ENCODE results near the gene CORIN.

CORIN gene

DNA sequence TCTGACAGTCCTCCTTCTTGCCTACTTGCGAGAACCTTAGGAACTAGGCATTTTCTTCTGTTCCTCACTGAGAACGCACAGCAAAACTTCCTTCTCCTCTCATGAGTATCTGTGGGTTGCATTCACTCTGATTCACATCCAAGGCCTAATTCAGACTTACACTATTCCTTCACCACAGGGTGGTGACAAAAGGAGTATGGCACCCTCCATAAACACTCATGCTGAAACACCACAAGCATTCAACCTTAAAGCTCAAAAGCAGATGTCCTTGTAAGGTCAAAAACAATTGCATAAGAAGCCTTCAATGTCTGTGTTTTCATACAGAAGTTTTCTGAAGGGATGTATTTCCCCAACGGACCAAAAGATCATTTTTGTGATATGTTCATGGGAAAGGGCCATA, 147.3 kb downstream of the CORIN start:
- no peak for DNase-seq (ENCODE audit: low spot score)

DNA sequence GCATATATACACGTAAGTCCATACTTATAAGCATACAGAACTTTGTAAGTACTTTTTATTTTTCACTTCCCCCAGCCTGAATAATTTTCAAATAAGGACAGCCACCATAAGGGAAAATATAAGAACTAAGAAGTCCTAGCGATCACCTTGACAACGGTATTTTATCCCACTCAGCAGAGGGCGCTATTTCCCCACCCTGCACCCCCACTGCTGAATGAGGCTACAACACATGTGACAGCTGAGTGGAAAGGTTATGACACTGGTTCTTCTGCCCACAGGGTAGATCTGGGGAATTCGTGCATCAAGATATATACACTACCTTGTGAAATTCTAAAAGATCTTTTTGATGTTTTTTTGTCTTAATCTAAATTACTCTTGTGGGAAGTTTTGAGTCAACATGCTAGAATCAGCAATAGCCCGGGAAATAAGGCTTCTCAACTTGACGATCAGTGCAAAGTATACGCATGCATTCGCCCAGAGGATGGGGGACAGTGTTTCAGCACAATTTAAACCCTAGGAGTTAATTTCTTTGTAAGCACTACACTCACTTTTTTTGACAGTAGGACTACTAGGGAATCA, 151.5 kb downstream of the CORIN start:
- DNase-seq (ENCODE audit: low spot score): no peak

DNA sequence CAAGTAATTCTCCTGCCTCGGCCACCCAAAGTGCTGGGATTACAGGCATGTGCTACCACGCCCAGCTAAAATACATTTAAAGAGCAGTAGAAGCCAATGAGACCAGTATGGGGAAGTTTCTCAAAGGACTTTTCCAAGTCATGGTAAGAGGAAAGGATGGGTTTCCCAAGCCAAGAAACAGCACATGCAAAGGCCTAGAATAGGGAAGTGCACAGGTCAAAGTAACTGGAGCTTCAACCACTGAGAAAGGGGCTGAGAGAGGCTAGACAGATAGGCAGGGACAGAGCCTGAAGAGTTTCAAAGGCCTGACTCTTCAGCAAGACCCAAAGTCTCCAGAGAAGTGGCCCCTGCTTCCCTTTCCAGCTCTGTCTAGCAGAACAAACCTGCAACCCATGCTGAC, 162.1 kb downstream of the CORIN start:
- no peak for DNase-seq (ENCODE audit: low spot score)

DNA sequence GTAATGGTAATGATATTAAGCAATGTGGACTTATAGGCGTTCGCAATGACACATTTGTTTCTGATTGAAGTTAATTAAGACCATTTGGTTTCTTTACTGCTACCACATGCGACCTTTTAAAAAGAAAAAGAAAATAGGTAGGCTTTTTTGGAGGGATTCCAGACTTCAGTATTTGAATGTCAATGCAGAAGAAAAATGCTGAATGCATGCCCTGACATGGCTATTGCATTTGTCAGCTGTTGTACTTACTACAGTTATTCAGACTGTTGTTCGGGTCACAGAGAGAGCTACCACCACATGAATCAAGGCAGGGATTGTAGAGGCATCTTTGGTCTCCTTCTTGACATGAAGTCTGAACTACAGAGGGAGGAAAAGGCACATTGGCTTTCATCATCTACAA, 163.7 kb downstream of the CORIN start:
- no peak for DNase-seq (ENCODE audit: low spot score)

DNA sequence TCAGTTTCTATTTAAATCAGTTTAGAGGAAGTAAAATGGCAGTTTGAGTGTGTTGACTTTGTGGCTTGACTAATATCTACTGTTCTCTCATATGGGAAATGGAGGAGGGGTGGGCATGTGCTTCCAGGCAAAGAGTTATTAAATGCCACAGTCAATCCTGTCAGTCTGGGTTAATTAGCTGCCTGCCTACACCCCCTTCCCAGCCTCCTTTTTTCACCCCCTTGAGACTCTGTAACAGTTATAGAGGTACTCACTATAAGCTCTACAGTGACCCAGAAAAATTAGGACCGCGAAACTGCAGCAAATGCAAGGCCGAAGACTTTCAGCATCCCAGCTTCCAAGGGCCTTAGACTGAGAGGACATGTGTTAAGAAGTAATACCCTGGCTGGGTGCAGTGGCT, 165.2 kb downstream of the CORIN start:
- no peak for DNase-seq (ENCODE audit: low spot score)

DNA sequence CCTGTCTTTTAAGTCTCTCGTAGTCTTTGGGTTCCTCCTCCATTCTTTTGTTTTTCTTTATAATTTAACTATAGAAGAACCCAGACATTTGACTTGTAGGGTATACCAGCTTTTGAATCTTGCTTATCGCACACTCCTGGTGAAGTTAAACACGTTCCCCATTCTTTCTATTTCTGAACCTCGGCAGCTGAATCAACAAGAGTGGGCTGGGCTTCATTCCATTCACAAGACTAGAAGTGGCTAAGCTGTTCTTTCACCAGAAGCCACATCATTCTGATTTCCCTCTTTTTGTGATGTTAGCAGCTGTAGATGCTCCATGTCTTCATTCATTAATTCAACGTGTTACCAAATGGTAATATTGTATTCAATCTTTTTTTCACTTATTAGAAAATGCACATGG, 167.9 kb downstream of the CORIN start:
- no peak for DNase-seq (ENCODE audit: low spot score)

DNA sequence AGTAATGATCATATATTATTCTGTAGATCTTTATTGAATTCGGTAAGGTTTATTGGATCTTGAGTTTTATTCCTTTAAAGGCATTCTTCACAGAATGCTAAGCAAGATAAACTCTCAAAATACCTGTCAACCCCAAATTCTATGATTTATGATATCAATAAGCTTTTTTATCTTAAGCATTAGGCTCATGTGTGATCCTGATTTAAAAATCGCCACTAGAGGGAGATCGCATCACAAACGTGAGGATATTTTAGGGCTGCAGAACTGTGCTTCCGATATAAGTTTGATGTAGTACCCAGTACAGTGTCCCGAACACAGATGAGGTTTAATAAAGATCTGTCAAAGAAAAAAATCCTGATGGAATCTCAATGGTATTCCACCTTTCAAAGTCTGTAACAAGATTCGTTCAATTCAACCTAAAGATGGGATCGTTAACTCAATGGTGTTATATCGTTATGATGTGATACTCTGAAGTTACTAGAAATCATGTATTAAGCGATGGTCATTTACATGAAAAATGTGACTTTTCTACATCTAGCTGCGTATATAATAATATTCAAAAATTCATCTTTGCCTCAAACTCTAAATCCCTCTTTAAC, 169.0 kb downstream of the CORIN start:
- DNase-seq (ENCODE audit: low spot score): no peak

DNA sequence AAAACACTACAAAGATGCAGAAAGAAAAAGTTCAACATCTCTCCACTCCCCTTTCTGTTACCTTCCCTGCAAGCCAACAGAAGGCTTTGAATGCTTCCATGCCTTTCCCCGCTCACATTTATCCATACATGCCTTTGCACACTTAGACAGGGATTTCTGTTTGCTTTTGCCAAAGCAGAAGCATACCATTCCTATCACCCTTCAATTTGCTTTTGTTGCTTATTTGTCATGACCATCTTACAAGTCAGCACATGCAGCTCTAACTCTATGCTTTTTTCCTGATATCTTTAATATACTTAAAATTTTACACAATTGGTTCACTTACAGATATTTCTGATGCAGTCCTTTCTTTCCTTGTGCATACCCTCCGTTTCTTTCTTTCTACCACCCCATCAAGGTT, 169.6 kb downstream of the CORIN start:
- DNase-seq (ENCODE audit: low spot score): no peak

DNA sequence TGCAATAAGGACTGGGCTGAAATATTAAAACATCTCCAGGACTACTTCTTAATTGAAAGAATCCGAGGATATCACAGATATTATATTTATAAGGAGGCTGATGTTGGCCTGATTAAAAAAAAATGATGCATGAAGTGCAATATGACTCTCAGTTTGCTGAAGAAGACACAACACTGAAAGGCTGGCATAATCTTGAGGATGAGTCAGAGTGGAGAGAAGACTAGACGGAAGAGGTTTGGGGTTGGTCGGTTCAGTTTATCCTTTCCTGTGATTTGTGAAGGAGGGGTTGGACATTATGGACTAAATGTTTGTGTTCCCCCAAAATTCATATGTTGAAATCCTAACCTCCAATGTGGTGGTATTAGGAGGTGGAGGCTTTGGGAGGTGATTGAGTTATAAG, 170.3 kb downstream of the CORIN start:
- no peak for DNase-seq (ENCODE audit: low spot score)

DNA sequence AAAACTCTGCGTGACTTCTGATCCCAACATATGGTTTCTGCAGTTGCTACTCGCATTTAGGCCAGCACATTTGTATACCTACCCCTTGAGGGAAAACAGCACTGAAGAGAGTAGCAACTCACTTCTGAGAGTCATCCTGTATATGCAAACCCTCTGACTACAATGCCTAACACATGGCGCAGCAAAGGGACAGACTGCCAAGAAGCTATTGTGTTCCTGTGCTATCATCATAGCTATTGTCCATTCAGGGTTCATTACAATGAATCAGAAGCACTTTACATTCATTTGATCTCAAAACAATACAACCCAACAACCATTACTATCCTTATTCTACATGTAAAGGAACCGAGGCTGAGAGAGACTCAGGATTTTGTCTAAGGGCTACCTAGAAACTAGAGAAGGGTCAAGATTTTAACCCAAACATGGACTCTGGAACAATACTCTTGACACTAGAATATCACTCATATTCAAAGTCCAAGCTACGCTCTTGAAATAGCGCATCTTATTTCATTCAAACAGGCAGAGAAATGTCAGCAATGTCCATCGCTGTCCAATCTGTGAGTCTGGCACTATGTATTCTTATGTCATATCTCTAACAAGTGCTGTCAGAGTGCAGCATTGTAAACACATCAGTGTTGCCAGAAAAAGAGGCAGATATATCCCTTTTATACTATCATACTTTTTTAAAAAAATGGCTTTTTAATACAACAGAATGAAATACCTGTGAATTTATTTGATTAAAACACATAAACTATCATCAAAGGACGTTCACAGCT, 173.6 kb downstream of the CORIN start:
- DNase-seq (ENCODE audit: low spot score): no peak

DNA sequence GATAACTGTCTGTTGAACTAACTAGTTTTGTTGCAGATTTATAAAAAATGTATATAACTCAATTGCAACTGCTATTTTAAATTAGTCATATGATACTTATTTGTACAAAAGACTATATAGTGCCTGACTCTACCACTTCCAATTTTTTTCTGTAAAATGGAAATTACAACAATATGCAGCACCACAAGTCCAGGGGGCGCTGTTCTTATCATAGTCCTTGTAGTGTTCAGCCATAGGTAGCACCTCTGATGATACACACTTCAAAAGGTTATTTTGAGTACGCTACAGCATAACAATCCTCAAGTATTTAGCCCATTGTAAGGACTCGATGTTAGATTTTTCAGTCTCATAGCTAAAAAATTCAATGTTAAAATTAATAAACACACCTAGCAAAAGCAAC, 174.9 kb downstream of the CORIN start:
- DNase-seq (ENCODE audit: low spot score): no peak

DNA sequence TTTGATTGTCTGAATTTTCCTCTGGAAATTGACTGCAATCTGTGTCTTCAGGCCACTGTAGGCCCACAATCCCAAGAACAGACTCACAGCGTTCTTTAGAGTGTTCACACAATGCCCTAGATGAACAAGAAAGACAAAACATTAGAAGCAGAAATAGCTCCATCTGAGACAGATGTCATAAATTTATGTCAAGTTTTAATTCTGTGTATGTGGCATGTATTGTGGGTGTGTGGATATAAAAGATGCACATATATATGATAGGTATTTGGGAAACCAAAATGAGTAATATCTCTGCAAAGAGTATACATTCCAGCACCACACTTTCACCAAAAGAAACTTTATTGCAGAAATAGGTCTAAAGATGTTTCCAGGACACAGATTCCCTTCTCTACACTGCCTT, 176.1 kb downstream of the CORIN start:
- DNase-seq (ENCODE audit: low spot score): no peak

DNA sequence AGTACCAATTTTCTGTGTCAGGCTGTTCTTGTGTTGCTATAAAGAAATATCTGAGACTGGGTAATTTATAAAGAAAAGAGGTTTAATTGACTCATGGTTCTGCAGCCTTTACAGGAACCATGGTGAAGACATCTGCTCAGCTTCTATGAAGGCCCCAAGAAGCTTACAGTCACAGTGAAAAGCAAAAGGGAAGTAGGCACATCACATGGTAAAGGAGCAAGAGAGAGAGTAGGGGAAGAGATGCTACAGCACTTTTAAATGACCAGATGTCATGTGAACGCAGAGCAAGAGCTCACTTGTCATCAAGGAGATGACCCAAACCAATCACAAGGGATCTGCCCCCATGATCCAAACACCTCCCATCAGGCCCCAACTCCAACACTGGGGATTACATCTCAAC, 178.5 kb downstream of the CORIN start:
- DNase-seq (ENCODE audit: low spot score): no peak

DNA sequence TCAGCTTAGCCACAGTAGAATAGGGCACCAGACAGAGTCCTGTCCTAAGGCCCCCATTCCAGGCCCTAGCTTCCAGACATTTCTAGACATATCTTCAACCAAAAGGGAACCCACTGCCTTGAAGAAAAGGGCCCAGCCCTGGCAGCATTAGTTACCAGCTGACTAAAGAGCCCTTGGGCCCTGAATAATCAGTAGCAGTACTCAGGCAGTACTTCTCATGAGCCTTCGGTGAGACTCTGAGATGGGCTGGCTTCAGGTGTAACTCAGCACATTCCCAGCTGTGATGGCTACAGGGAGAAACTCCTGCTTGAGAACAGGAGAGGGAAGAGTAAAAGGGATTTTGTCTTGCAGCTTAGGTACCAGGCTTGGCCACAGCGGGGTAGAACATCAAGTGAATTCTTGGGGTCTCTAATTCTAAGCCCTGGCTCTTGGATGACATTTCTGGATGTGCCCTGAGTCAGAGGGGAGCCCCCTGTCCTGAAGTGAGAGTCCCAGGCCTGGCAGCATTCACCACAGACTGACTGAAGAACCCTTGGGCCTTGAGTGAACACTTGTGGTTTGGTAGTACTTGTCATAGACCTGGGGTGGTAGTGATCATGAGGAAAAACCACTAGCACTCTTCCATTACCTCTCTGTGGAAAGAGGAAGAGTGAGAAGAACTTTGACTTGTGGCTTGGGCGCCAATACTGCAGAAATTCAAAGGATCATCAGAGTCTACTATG, 182.7 kb downstream of the CORIN start:
- no peak for DNase-seq (ENCODE audit: low spot score)

DNA sequence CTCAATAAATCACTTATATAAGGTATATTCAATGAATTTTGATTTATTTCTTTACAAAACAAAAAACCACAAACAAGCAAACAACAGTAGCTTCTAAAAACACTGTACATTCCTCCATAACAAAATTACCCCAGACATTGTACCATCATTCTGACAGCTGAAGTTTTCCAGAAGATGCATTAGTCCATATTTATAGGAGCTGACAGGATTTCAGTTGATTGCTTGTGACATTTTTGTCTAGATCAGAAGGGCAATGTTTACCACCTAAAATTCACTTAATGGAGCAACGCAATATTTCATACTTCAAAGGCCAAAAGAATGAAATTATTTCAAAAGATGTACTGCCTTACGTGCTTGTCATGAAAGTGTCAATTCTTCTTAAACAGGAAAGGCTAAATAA, 185.8 kb downstream of the CORIN start:
- no peak for DNase-seq (ENCODE audit: low spot score)

DNA sequence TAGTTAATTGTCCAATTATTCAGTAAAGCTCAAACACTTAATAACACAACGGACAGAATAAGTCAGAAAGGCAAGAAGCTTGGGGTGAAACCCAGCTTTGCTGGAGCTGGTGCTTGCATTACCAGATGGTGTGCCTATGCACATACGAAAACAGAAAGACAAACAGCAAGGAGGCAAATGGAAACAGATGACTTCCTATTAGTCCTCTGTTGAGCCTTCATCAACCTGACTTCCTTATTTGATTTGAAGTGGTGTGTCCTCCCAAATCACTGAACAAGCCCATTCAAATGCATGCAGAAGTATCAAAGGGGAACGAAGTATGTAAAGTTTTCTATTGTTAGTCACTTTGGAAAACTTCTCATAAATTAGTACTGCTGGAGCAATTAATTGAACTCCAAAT, 186.6 kb downstream of the CORIN start:
- DNase-seq (ENCODE audit: low spot score): no peak

DNA sequence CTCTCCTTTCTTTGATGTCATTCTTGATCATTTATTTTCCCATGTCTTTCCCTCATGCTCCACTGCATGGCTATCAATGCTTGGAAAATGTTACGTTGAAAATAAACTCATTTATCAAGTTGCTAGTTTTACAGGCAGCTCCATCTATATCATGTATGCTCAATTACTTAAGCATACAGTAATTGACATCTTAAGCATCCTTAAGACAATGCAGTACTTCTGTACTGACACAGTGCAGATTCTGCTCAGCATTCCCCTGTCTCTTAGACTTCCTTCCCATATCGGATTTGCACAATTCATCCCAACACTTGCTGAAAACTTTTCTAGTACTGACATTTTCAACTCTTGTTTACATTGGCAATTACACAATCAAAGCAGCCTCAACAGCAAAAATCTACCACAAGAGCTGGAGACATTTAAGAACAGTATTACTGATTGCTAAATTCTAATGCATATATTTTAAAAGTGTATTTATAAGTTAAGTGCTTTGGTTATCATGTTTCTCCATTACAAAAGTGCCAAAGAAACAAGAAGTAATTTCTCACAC, 187.2 kb downstream of the CORIN start:
- no peak for DNase-seq (ENCODE audit: low spot score)

DNA sequence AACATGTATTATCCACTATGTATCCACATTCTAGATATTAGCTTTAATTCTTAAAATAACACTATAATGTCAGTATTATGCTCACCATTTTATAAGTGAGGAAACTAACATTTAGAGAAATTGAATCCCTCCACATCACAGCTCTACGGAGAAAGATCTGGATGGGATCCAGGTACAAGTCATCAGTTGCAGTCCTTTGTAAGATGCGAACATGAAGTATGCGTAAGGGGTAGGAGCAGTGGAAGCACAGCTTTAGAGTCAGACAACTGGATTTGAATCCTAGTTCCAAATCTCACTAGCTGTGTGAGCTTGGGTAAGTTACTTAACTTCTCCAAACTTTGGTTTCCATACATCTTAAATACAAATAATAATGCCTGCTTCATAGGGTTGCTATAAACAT, 190.3 kb downstream of the CORIN start:
- no peak for DNase-seq (ENCODE audit: low spot score)

DNA sequence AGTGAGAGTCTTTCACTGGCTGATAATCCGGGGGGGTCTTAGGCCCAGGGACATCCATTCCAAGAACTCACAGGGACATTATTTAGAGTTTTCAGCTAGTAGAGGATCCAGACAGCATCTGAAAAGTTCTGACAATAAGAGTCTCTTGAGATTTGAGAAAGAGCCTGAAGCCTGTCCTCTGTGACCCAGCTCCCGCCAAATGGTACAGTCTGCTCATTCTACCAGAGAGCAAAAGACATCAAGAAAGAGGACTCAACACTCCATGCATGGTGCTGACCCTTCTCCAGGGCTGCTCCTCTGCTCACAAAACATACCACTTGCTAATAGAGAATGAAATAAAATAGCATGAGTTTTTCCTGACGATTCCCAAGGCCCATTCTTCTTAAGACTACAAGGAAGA, 190.8 kb downstream of the CORIN start:
- DNase-seq (ENCODE audit: low spot score): no peak

DNA sequence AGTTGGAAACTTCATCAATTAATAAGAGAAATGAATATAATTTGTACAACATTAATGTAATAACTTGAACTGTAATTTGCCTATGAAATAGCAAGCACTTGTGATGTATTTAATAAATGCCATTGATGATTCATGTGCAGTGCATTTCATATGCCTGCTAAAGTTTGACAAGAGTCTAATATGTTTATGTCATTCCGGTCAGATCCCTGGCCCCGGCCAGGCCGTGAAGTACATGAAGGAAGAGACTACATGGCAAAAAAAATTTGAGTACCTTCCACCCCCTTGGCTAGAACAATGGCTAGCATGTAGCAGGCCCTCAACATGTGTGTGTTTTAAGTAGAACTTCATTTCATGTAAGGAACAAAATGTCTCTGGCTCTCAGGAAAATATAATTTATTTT, 191.5 kb downstream of the CORIN start:
- DNase-seq (ENCODE audit: low spot score): no peak

DNA sequence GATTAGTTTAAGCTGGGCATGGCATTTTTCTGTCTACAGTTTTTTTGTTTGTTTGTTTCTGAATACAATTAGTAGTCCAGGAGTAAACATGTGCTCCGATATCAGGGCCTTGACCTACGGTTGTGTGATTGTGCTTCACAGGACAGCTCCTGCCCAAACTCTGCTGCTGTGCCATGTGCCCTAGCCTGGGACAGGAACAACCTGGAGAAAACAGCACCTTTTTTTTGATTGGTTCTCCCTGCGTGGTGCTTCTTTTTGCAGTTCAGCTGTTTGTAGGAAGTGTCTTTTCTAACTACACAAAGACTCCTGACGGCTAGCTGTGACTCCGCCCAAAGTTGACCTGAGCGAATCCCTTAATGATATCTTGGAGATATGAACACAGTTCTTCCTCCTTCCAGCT, 194.0 kb downstream of the CORIN start:
- no peak for DNase-seq (ENCODE audit: low spot score)

DNA sequence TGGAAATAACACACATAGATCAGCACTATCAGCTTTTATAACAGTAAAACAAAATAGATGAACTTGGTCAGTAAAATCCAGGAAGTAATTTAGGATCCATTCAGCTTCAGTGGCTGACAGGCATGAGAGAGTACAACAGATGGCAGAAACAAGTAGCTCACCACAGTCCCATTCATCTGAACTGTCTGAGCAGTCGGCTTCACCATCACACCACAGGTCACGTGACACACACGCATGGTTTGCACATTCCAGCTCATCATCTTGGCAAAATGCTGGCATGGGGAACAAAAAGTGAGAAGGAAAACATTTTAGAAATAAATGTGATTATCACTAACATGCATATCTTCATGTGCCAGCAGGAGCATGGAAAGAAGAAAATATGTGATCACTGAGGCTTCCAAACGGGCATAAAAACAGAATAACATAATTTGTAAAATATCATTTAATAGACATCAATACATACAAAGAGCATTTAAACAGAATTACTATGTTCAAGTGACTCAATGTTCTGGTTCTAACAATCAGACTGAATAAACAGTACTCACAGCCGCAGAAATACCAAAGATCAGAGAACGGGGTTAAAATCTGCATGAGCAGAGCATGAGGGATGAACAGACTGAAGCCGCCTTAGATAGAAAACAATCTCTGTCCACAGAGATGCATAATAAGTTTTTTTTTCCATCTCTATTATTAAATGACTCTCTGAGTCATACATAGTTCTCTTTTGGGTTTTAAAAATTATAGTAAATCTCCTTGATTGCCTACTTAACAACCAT, 194.7 kb downstream of the CORIN start:
- DNase-seq (ENCODE audit: low spot score): no peak
